ENCODE data around the gene UNC5C.

DNA sequence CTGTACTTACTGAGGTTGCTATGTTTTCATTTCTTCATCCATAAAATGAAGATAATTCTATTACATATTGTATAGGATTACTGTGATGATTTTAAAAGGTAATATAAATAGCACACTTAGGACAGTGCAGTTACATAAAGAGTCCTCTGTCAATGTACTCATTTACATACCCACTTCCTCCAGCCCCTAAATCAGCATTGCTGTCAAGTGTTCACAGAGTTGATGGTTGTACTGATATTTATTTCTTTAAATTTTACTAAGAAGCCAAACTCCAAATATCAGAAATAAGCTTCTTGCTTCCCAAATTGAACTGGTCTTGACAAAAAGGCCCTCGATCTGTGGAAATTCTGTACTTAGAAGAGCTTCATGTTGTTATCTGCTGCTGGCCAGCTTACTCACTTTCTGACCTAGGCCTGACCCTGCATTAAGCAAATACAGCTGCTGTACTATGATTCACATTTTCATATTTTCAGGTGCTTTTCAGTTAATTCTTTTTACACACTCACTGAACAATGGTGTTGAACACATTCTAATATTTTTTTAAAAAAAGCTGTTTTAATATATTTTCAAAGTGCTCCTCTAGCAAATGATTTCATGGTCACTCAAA lies 259.6 kb downstream of the UNC5C start:
- TF ChIP-seq POLR2A (IDR thresholded peaks at IDR 0.05; ENCODE audit: low read length) (no peak), GATA1 (IDR thresholded peaks at IDR 0.05; ENCODE audit: low read depth, low read length) (no peak)

Data from erythroblast (primary cell).